GM23338 (cell line): ENCODE data around the gene ZDHHC8.

ENCODE experiments used
- CREB1 ChIP-seq: fragments of 250-450 bp; sonication (Bioruptor Pico); IDR thresholded peaks from 2 replicates; pipeline ENCODE4 v1.5.0; 2020; ENCODE audit warnings: low read depth, mild to moderate bottlenecking, moderate library complexity
- EZH2 ChIP-seq: fragments of 200-600 bp; sonication (generic); IDR thresholded peaks from one replicate; pipeline ENCODE4 v1.8.0; 2017; ENCODE audit warnings: antibody characterized with exemption, mild to moderate bottlenecking, low read depth; ENCODE audit not compliant: unreplicated experiment
- EZH2phosphoT487 ChIP-seq: fragments of 200-600 bp; sonication (generic); IDR thresholded peaks from one replicate; pipeline ENCODE4 v1.8.1; 2018; ENCODE audit warnings: antibody characterized with exemption; ENCODE audit not compliant: unreplicated experiment
- JUNB ChIP-seq: IDR thresholded peaks from one replicate; pipeline ENCODE4 v1.6.1; 2016; ENCODE audit warnings: antibody characterized with exemption; ENCODE audit not compliant: unreplicated experiment
- POLR2AphosphoS5 ChIP-seq: IDR thresholded peaks from 2 replicates; pipeline ENCODE4 v1.6.1; 2016; ENCODE audit warnings: antibody characterized with exemption, low read depth
- ZNF114 ChIP-seq: fragments of 250-450 bp; sonication (Bioruptor Pico); IDR thresholded peaks from 2 replicates; pipeline ENCODE4 v1.5.0; 2020; ENCODE audit warnings: mild to moderate bottlenecking, moderate library complexity
- TF ChIP-seq, protein P1 (sequence below), 2 experiments: fragments of 200-600 bp in 1 of 2; sonication (generic) in 1 of 2; conservative IDR thresholded peaks; 2 replicates each; pipeline versions ENCODE4 v1.5.1 to v1.6.1; 2016 to 2017; ENCODE audit warnings: antibody characterized with exemption in 2 of 2, low read depth in 2 of 2, mild to moderate bottlenecking in 2 of 2, moderate library complexity in 1 of 2
- TF ChIP-seq, protein P2 (sequence below): IDR thresholded peaks from 2 replicates; pipeline ENCODE4 v1.6.1; 2016; ENCODE audit warnings: antibody characterized with exemption
- TF ChIP-seq, protein P3 (sequence below): IDR thresholded peaks from one replicate; pipeline ENCODE4 v1.6.1; 2018; ENCODE audit warnings: antibody characterized with exemption; ENCODE audit not compliant: unreplicated experiment

DNA sequence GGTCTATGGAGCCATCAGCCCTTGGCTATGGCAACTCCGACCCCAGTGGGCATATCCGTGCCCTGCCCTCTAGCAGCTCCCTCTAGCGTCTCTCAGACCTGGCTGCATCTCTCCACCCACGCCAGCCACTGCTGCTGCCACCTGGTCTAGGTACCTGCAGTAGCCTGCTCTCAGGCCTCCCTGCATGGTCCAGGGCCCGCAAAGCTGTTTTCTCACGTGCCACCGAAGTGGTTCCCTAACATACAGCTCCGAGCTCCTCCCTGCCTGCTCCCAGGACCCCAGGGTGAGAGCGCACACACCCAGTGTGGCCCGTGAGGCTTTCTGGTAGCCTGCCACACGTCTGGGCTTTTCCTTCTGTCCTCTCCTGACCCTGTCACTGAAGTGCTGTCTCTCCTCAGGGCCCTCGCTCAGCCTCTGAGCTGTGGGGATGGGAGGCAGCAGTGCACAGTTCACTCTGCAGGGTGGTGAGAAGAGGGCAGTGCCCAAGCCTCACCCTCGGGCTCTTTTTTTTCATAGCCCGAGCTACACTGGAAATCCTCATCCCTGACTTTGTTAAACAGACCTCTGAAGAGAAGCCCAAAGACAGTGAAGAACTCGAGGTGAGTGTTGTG, 37.3 kb upstream of the ZDHHC8 start:
- TF ChIP-seq, protein P1, sequence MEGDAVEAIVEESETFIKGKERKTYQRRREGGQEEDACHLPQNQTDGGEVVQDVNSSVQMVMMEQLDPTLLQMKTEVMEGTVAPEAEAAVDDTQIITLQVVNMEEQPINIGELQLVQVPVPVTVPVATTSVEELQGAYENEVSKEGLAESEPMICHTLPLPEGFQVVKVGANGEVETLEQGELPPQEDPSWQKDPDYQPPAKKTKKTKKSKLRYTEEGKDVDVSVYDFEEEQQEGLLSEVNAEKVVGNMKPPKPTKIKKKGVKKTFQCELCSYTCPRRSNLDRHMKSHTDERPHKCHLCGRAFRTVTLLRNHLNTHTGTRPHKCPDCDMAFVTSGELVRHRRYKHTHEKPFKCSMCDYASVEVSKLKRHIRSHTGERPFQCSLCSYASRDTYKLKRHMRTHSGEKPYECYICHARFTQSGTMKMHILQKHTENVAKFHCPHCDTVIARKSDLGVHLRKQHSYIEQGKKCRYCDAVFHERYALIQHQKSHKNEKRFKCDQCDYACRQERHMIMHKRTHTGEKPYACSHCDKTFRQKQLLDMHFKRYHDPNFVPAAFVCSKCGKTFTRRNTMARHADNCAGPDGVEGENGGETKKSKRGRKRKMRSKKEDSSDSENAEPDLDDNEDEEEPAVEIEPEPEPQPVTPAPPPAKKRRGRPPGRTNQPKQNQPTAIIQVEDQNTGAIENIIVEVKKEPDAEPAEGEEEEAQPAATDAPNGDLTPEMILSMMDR (conservative IDR thresholded peaks at IDR 0.05; ENCODE audit: low read depth in 2 of 2) = peak in 1 of 2 experiments; percentile 15; a peak in 1 of 4 replicates
- TF ChIP-seq EZH2 (no peak), POLR2AphosphoS5 (no peak), ZNF114 (CRISPR knock-in tag) (no peak), JUNB (no peak), CREB1 (no peak), EZH2phosphoT487 (no peak)
- TF ChIP-seq, protein P2, sequence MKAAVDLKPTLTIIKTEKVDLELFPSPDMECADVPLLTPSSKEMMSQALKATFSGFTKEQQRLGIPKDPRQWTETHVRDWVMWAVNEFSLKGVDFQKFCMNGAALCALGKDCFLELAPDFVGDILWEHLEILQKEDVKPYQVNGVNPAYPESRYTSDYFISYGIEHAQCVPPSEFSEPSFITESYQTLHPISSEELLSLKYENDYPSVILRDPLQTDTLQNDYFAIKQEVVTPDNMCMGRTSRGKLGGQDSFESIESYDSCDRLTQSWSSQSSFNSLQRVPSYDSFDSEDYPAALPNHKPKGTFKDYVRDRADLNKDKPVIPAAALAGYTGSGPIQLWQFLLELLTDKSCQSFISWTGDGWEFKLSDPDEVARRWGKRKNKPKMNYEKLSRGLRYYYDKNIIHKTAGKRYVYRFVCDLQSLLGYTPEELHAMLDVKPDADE = no peak
- TF ChIP-seq, protein P3, sequence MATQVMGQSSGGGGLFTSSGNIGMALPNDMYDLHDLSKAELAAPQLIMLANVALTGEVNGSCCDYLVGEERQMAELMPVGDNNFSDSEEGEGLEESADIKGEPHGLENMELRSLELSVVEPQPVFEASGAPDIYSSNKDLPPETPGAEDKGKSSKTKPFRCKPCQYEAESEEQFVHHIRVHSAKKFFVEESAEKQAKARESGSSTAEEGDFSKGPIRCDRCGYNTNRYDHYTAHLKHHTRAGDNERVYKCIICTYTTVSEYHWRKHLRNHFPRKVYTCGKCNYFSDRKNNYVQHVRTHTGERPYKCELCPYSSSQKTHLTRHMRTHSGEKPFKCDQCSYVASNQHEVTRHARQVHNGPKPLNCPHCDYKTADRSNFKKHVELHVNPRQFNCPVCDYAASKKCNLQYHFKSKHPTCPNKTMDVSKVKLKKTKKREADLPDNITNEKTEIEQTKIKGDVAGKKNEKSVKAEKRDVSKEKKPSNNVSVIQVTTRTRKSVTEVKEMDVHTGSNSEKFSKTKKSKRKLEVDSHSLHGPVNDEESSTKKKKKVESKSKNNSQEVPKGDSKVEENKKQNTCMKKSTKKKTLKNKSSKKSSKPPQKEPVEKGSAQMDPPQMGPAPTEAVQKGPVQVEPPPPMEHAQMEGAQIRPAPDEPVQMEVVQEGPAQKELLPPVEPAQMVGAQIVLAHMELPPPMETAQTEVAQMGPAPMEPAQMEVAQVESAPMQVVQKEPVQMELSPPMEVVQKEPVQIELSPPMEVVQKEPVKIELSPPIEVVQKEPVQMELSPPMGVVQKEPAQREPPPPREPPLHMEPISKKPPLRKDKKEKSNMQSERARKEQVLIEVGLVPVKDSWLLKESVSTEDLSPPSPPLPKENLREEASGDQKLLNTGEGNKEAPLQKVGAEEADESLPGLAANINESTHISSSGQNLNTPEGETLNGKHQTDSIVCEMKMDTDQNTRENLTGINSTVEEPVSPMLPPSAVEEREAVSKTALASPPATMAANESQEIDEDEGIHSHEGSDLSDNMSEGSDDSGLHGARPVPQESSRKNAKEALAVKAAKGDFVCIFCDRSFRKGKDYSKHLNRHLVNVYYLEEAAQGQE = no peak
